HFF-Myc (cell line): ENCODE results near the gene DYNC2LI1.
A peak's percentile ranks its signal among the peaks of the same experiment; 100 is the strongest.

Source experiments
- DNase-seq: peaks from one replicate; pipeline ENCODE4 v3.0.0-alpha.2; 2011; ENCODE audit warnings: low read depth; ENCODE audit errors: extremely low read depth
- H3K4me3 ChIP-seq: replicated peaks from 2 replicates; pipeline ENCODE4 v1.5.1; 2011; ENCODE audit warnings: low read depth, mild to moderate bottlenecking, control low read depth, low read length
- CTCF ChIP-seq: IDR thresholded peaks from 2 replicates; pipeline ENCODE4 v1.5.1; 2012; ENCODE audit warnings: mild to moderate bottlenecking, low read depth, low read length, control low read depth; ENCODE audit errors: missing control alignments

The DYNC2LI1 gene

GRCh38 chr2:43763091-43763490 lies 10.7 kb upstream of the DYNC2LI1 start:
- no peak overlapping the region for H3K4me3 ChIP-seq
- no peak for DNase-seq
- TF ChIP-seq CTCF: no peak

GRCh38 chr2:43764086-43764705 lies 9.6 kb upstream of the DYNC2LI1 start:
- H3K4me3 ChIP-seq: no peak overlapping the region
- DNase-seq: no peak
- TF ChIP-seq CTCF: no peak

GRCh38 chr2:43766006-43766405 lies 7.8 kb upstream of the DYNC2LI1 start:
- DNase-seq: no peak
- no peak overlapping the region for H3K4me3 ChIP-seq
- no peak for TF ChIP-seq CTCF

GRCh38 chr2:43774617-43775016 lies 778 bp downstream of the DYNC2LI1 start:
- DNase-seq: no peak
- TF ChIP-seq CTCF: no peak
- peak overlapping the region; percentile 81 for H3K4me3 ChIP-seq

- no peak overlapping the region for H3K4me3 ChIP-seq
- no peak for DNase-seq
- no peak for TF ChIP-seq CTCF
Measured at GRCh38 chr2:43776324-43776723, 2.5 kb downstream of the DYNC2LI1 start.

- H3K4me3 ChIP-seq: no peak overlapping the region
- no peak for DNase-seq
- TF ChIP-seq CTCF: no peak
Measured at GRCh38 chr2:43777306-43777926, 3.6 kb downstream of the DYNC2LI1 start.

GRCh38 chr2:43778233-43778632 lies 4.4 kb downstream of the DYNC2LI1 start:
- TF ChIP-seq CTCF: no peak
- DNase-seq: no peak
- H3K4me3 ChIP-seq: no peak overlapping the region
